WTC11 (cell line): ENCODE data around the gene PTN. TPM values are rescaled to one million over a fixed set of nuclear protein-coding genes. Genes with fewer than 3 reads are reported as not detected.
A peak's percentile ranks its signal among the peaks of the same experiment; 100 is the strongest.
"Not testable (repeated sequence)": the region's sequence is repeated elsewhere in the genome, so short reads cannot be mapped to it uniquely, and the experiment has no call there.

Experiments
- ATAC-seq: fragments of 200-7000 bp; cut with Tn5 transposase; 2 replicates; pipeline ENCODE4 v1.10.0; 2021; ENCODE audit warnings: mild to moderate bottlenecking, moderate library complexity
- CTCF ChIA-PET: fragments of 300-600 bp; sonication (Branson Sonifier 250); formaldehyde crosslinking; loops from one replicate; lab custom pipeline; 2021; ENCODE audit warnings: antibody characterized with exemption; lab: Charles Lee
- POLR2A ChIA-PET: fragments of 350-600 bp; sonication (Branson Sonifier 250); formaldehyde crosslinking; loops from one replicate; lab custom pipeline; 2021; ENCODE audit warnings: antibody characterized with exemption; lab: Charles Lee
- DNase-seq: peaks from one replicate; pipeline ENCODE4 v3.0.0; 2021; ENCODE audit warnings: low spot score
- H3K27ac Mint-ChIP-seq: 2 replicates; pipeline ENCODE4 v1.8.0; 2021; ENCODE audit warnings: mixed read lengths
- H3K27me3 Mint-ChIP-seq: 2 replicates; pipeline ENCODE4 v1.8.0; 2021; ENCODE audit warnings: low read depth, mild to moderate bottlenecking, moderate library complexity, mixed read lengths
- H3K36me3 Mint-ChIP-seq: 2 replicates; pipeline ENCODE4 v1.8.0; 2021; ENCODE audit warnings: mixed read lengths
- H3K4me1 Mint-ChIP-seq: 2 replicates; pipeline ENCODE4 v1.8.0; 2022; ENCODE audit warnings: mixed read lengths
- H3K4me3 Mint-ChIP-seq: 2 replicates; pipeline ENCODE4 v1.8.0; 2021; ENCODE audit warnings: mild to moderate bottlenecking, moderate library complexity, mixed read lengths
- H3K9me3 Mint-ChIP-seq: 2 replicates; pipeline ENCODE4 v1.8.0; 2021; ENCODE audit warnings: mixed read lengths
- FOXK1 ChIP-seq: sonication (generic); formaldehyde crosslinking; IDR thresholded peaks from 2 replicates; pipeline ENCODE4 v1.8.0; 2022; ENCODE audit warnings: mild to moderate bottlenecking, moderate library complexity, missing genetic modification reagents
- NR1H2 ChIP-seq: sonication (generic); formaldehyde crosslinking; IDR thresholded peaks from 2 replicates; pipeline ENCODE4 v1.9.0; 2021; ENCODE audit warnings: mild to moderate bottlenecking, moderate library complexity, missing genetic modification reagents
- OVOL2 ChIP-seq: fragments of 250-450 bp; sonication (Bioruptor Pico); IDR thresholded peaks from 2 replicates; pipeline ENCODE4 v1.9.0; 2021; ENCODE audit warnings: mild to moderate bottlenecking, borderline replicate concordance
- ZNF281 ChIP-seq: sonication (generic); formaldehyde crosslinking; IDR thresholded peaks from 2 replicates; pipeline ENCODE4 v1.8.0; 2023; ENCODE audit warnings: mild to moderate bottlenecking, missing genetic modification reagents
- ZNF532 ChIP-seq: fragments of 250-450 bp; sonication (Bioruptor Pico); IDR thresholded peaks from 2 replicates; pipeline ENCODE4 v1.9.0; 2021; ENCODE audit warnings: mild to moderate bottlenecking, borderline replicate concordance
- total RNA-seq: library from RNA; stranded (reverse); gene quantifications from 3 replicates; pipeline ENCODE4 v1.2.3, GENCODE V29; 2021

Gene PTN
- total RNA-seq, 1 experiment from 2014 or later: 18.9 TPM

GRCh38 chr7:137196648-137197047, 146.9 kb downstream of the PTN start:
- no peaks in the 10 kb centered on the region for H3K4me1 Mint-ChIP-seq
- POLR2A ChIA-PET: no interaction called here
- DNase-seq (no peak), ATAC-seq (no peak)
- CTCF ChIA-PET: no interaction called here
- no peak overlapping the region for H3K27ac Mint-ChIP-seq
- H3K4me3 Mint-ChIP-seq: no peak overlapping the region
- H3K36me3 Mint-ChIP-seq: no peaks in the 10 kb centered on the region
- no peaks in the 10 kb centered on the region for H3K9me3 Mint-ChIP-seq
- H3K27me3 Mint-ChIP-seq: no peaks in the 10 kb centered on the region
- TF ChIP-seq FOXK1 (CRISPR knock-in tag) (no peak), ZNF281 (CRISPR knock-in tag) (no peak), ZNF532 (CRISPR knock-in tag) (no peak), NR1H2 (no peak)

- ATAC-seq: no peak
- POLR2A ChIA-PET: no interaction called here
- no peak for DNase-seq
- CTCF ChIA-PET: no interaction called here
- H3K4me3 Mint-ChIP-seq: no peak overlapping the region
- H3K27ac Mint-ChIP-seq: no peak overlapping the region
- no peaks in the 10 kb centered on the region for H3K27me3 Mint-ChIP-seq
- no peaks in the 10 kb centered on the region for H3K9me3 Mint-ChIP-seq
- no peaks in the 10 kb centered on the region for H3K36me3 Mint-ChIP-seq
- TF ChIP-seq OVOL2 (CRISPR knock-in tag): no peak
- no peaks in the 10 kb centered on the region for H3K4me1 Mint-ChIP-seq
Measured at GRCh38 chr7:137195996-137196395, 147.5 kb downstream of the PTN start.

GRCh38 chr7:137181619-137182018, 161.9 kb downstream of the PTN start:
- Mint-ChIP-seq H3K4me3 (peak overlapping the region; percentile 71), H3K36me3 (peaks cover 12% of the 10 kb centered on the region; the same call in 1 of the 2 replicates), H3K27ac (peak overlapping the region; percentile 65)
- CTCF ChIA-PET, H3K9me3 Mint-ChIP-seq, H3K27me3 Mint-ChIP-seq, POLR2A ChIA-PET, H3K4me1 Mint-ChIP-seq, DNase-seq, ATAC-seq: not testable (repeated sequence)
